ENCODE results near the gene GANC. TPM values are rescaled to one million over a fixed set of nuclear protein-coding genes. Genes with fewer than 3 reads are reported as not detected.

GANC gene
- total and polyA plus RNA-seq, 9 of the 15 experiments (the other 6 are each of a cell fraction or from before 2014, with no cell fraction given) = 10.9 to 19.0 (median 14.5) TPM

DNA sequence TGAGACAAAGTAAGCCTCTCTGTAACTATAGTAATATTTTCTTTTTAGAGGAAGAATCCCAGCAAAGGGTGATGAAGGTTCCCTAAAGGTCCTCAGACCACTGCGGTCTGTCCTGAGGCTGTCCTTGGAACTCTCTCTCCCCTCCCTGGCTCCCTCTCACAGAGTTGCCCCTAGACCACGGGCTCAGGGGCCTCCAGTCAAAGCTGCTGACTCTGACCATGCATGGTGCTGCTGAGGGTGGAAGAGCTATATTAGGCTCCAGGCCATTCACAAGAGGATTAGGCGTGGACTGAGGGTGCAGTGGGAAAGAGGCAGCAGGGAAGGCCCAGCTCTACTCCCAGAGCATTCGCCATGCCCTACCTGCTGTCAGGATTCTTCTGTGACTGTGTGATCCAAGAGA, 100.9 kb downstream of the GANC start:
- no peak for ATAC-seq
- no peak for DNase-seq (ENCODE audit: extremely low read depth in 1 of 4, low spot score in 3 of 4)
- ChIA-PET POLR2A (interaction anchor here (1.1 kb wide), 1 partner anchor 105 kb away, joined by 3 read pairs; no protein-coding TSS in a partner anchor), CTCF (ENCODE audit: low intra/inter-chr PET ratio) (no interaction called here)
- Histone ChIP-seq H4K20me1 (replicated peaks; ENCODE audit: control insufficient read depth, insufficient read depth, low read length) (no peaks in the 10 kb centered on the region), H3K27me3 (ENCODE audit: control insufficient read depth in 2 of 2, insufficient read depth in 2 of 2, low read length in 2 of 2) (no peaks in the 10 kb centered on the region), H3K9me1 (ENCODE audit: control insufficient read depth, insufficient read depth, low read length) (no peaks in the 10 kb centered on the region), H3K9ac (ENCODE audit: insufficient read depth in 1 of 2, low read depth in 2 of 2, low read length in 2 of 2) (no peak overlapping the region), H3K4me2 (ENCODE audit: insufficient read depth, low read length) (no peak overlapping the region), H3K27ac (ENCODE audit: extremely low read depth, low read depth, low read length) (no peak overlapping the region), H3K9me3 (replicated peaks; ENCODE audit: control insufficient read depth, insufficient read depth, low read depth, low read length) (no peaks in the 10 kb centered on the region), H3K4me1 (replicated peaks in 1 of 2; ENCODE audit: control insufficient read depth in 2 of 2, insufficient read depth in 2 of 2, low read length in 2 of 2) (no peaks in the 10 kb centered on the region), H3K79me2 (ENCODE audit: control insufficient read depth, insufficient read depth, low read length) (no peaks in the 10 kb centered on the region), H3K36me3 (ENCODE audit: control insufficient read depth, insufficient read depth, low read length) (no peaks in the 10 kb centered on the region), H3K4me3 (no peak overlapping the region), H2AFZ (ENCODE audit: low read depth, low read length) (no peak overlapping the region)
- BruUV-seq (replicated peaks) = no TSS peak
- 38% methylated on average over 4 of the region's 4 CpGs for WGBS (ENCODE audit: insufficient coverage, low coverage, missing lambda C conversion rate)
- intact Hi-C loops (cut with micrococcal nuclease) = no loop called here
- in situ Hi-C loops (cut with MboI) = no loop called here
- no peak for FAIRE-seq
- no peak for TF ChIP-seq PURB (CRISPR knock-in tag; IDR thresholded peaks at IDR 0.05; ENCODE audit: low read depth)

DNA sequence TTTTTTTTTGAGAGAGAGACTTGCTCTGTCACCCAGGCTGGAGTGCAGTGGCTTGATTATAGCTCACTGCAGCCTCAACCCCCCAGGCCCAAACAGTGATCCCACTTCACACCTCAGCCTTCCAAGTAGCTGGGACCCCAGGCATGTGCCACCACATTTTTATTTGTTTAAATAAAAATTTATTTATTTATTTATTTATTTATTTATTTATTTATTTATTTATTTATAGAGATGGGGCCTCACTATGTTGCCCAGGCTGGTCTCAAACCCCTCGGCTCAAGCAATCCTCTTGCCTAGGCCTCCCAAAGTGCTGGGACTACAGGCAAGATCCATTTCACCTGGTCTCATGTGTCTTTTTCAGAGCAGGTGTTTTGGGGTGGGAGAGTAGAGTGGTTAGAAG, 101.8 kb downstream of the GANC start:
- H3K27ac ChIP-seq (ENCODE audit: extremely low read depth, low read depth, low read length) = no peak overlapping the region
- no peaks in the 10 kb centered on the region for H4K20me1 ChIP-seq (replicated peaks; ENCODE audit: control insufficient read depth, insufficient read depth, low read length)
- TF ChIP-seq ZNF121 (CRISPR knock-in tag; conservative IDR thresholded peaks at IDR 0.05) (0 out of 2 replicates have a peak, but pooled peaks have one; percentile 12), SRF (CRISPR knock-in tag; IDR thresholded peaks at IDR 0.05) (no peak)
- WGBS (ENCODE audit: insufficient coverage, low coverage, missing lambda C conversion rate) = 11% methylated on average over 1 of the region's 1 CpG
- no peaks in the 10 kb centered on the region for H3K36me3 ChIP-seq (ENCODE audit: control insufficient read depth, insufficient read depth, low read length)
- H3K4me1 ChIP-seq (replicated peaks in 1 of 2; ENCODE audit: control insufficient read depth in 2 of 2, insufficient read depth in 2 of 2, low read length in 2 of 2) = no peaks in the 10 kb centered on the region
- no peak overlapping the region for H3K4me3 ChIP-seq
- H3K27me3 ChIP-seq (ENCODE audit: control insufficient read depth in 2 of 2, insufficient read depth in 2 of 2, low read length in 2 of 2) = no peaks in the 10 kb centered on the region
- in situ Hi-C loops (cut with MboI) (no loop called here), intact Hi-C loops (cut with micrococcal nuclease) (no loop called here)
- POLR2A ChIA-PET = interaction anchor here (1.7 kb wide), 1 partner anchor 10 kb away, joined by 5 read pairs; no protein-coding TSS in a partner anchor
- H3K9me1 ChIP-seq (ENCODE audit: control insufficient read depth, insufficient read depth, low read length) = no peaks in the 10 kb centered on the region
- CTCF ChIA-PET (ENCODE audit: low intra/inter-chr PET ratio) = no interaction called here
- no peak overlapping the region for H2AFZ ChIP-seq (ENCODE audit: low read depth, low read length)
- H3K4me2 ChIP-seq (ENCODE audit: insufficient read depth, low read length) = no peak overlapping the region
- ATAC-seq (no peak), FAIRE-seq (no peak), DNase-seq (ENCODE audit: extremely low read depth in 1 of 4, low spot score in 3 of 4) (no peak)
- H3K79me2 ChIP-seq (ENCODE audit: control insufficient read depth, insufficient read depth, low read length) = no peaks in the 10 kb centered on the region
- H3K9me3 ChIP-seq (replicated peaks; ENCODE audit: control insufficient read depth, insufficient read depth, low read depth, low read length) = no peaks in the 10 kb centered on the region
- H3K9ac ChIP-seq (ENCODE audit: insufficient read depth in 1 of 2, low read depth in 2 of 2, low read length in 2 of 2) = no peak overlapping the region
- no TSS peak for BruUV-seq (replicated peaks)
